ENCODE data around the gene CAB39.

Gene CAB39

DNA sequence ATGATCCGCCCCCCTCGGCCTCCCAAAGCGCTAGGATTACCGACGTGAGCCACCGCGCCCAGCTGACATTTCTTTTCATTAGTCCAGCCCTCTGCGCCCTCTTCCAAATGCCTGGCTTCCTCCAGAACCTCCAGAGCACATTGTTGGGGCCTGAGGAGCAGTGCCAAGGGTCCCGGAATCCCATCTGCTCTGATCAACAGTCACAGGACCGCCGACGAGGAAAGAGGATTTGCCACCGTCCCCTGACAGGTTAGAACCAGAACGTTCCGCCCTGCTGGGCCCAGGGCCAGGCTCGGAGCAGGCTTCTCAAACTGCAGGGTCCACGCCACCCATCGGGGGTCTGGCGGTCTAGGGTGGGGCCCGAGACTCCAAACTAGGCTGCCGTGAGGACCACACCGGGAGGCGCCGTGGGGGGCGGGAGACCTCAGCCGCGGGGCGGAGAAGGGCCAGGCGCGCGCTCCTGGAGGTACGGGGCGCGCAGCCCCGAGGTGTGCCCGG is 115.2 kb downstream of the CAB39 start:
- in situ Hi-C loops (cut with MboI; ENCODE audit: low sequenced_read_pairs, unreplicated experiment), result no loop called here
- no peak for DNase-seq (ENCODE audit: low spot score)
- TF ChIP-seq, protein P1, sequence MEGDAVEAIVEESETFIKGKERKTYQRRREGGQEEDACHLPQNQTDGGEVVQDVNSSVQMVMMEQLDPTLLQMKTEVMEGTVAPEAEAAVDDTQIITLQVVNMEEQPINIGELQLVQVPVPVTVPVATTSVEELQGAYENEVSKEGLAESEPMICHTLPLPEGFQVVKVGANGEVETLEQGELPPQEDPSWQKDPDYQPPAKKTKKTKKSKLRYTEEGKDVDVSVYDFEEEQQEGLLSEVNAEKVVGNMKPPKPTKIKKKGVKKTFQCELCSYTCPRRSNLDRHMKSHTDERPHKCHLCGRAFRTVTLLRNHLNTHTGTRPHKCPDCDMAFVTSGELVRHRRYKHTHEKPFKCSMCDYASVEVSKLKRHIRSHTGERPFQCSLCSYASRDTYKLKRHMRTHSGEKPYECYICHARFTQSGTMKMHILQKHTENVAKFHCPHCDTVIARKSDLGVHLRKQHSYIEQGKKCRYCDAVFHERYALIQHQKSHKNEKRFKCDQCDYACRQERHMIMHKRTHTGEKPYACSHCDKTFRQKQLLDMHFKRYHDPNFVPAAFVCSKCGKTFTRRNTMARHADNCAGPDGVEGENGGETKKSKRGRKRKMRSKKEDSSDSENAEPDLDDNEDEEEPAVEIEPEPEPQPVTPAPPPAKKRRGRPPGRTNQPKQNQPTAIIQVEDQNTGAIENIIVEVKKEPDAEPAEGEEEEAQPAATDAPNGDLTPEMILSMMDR (IDR thresholded peaks at IDR 0.05; ENCODE audit: borderline replicate concordance, control extremely low read depth, extremely low read depth, insufficient read depth, missing control alignments), result no peak

DNA sequence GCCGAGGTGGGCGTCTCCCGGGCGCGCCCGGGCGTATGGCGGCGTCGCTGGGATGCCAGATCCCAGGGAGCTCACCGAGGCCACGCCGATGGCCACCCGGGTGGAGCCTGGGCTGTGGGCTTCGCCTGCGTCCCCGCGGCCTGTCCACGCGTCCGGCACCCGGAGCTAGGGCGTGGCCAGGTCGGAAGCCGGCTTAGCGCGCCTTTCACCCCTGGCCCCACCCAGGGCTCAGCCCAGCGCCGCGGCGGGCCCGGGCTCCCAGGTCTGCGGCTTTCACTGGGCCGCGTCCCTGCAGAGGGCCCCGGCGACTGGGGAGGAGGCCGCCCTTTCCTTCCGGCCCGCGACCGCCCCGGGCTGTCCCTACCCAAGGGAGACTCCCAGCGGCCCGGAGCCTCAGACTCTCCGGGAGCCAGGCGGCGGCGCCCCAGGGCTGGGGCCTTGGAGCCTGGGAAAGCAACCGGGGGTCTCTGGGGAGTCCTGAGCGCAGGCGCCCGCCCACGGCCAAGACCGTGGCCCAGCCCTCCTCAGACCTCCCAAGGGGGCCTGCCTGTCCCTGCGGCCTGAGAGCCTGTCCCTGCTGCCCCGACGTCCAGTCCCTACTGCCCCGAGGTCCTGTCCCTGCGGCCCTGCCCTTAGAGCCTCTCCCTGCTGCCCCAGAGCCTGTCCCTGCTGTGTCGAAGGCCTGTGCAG is 115.8 kb downstream of the CAB39 start:
- TF ChIP-seq, protein P1 (IDR thresholded peaks at IDR 0.05; ENCODE audit: borderline replicate concordance, control extremely low read depth, extremely low read depth, insufficient read depth, missing control alignments), result no peak
- in situ Hi-C loops (cut with MboI; ENCODE audit: low sequenced_read_pairs, unreplicated experiment), result no loop called here
- DNase-seq (ENCODE audit: low spot score), result peak; percentile 82

DNA sequence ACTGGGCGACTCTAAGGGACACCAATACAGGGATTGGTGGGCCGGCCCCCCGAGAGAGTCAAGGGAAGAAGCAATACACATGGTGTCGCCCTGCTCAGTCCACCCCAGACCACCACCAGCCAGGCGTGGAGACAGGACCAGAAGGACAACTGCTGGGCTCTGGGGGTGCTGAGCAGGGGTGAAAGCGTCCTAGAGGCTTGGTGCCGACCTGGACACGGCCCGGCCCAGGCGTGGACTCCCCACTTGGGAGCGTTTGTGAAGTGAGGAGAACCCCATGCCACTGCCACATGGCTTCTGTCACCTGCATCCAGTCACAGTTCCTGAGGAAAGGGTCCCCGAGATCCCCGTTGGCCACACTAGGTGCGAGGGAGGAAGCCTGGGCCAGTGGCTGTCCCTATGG is 116.7 kb downstream of the CAB39 start:
- in situ Hi-C loops (cut with MboI; ENCODE audit: low sequenced_read_pairs, unreplicated experiment), result no loop called here
- DNase-seq (ENCODE audit: low spot score), result no peak
- TF ChIP-seq, protein P1 (IDR thresholded peaks at IDR 0.05; ENCODE audit: borderline replicate concordance, control extremely low read depth, extremely low read depth, insufficient read depth, missing control alignments), result no peak

DNA sequence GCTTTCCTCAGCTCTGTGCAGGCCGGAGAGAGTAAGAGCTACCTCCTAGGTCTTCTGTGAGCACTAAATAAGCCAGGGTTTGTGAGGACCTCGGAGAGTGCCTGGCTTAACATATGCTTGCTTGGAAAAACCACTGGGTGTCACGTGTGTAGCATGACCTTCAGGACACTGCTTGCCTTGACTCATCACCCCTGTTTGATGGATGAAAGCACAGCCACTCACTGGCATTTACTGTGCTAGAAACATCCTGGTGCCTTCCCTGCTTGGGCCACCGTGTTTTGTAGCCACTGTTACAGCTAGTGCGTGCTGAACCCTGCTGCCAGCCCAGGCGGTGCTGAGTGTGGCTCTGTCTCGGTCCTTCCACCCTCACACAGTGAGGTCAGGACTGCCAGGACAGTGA is 117.3 kb downstream of the CAB39 start:
- TF ChIP-seq, protein P1 (IDR thresholded peaks at IDR 0.05; ENCODE audit: borderline replicate concordance, control extremely low read depth, extremely low read depth, insufficient read depth, missing control alignments), result no peak
- in situ Hi-C loops (cut with MboI; ENCODE audit: low sequenced_read_pairs, unreplicated experiment), result no loop called here
- DNase-seq (ENCODE audit: low spot score), result no peak

DNA sequence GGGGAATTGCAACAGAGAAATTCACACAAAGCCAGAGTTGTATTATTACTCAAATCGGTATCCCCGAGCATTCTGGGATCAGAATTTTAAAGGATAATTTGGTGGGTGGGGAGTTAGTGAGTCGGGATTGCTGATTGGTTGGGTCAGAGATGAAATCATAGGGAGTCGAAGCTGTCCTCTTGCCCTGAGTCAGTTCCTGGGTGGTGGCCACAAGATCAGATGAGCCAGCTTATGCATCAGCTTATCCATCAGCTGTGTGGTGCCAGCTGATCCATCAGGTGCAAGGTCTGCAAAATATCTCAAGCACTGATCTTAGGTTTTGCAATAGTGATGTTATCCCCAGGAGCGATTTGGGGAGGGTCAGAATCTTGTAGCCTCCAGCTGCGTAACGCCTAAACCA is 117.8 kb downstream of the CAB39 start:
- no peak for DNase-seq (ENCODE audit: low spot score)
- in situ Hi-C loops (cut with MboI; ENCODE audit: low sequenced_read_pairs, unreplicated experiment), result no loop called here
- TF ChIP-seq, protein P1 (IDR thresholded peaks at IDR 0.05; ENCODE audit: borderline replicate concordance, control extremely low read depth, extremely low read depth, insufficient read depth, missing control alignments), result no peak

DNA sequence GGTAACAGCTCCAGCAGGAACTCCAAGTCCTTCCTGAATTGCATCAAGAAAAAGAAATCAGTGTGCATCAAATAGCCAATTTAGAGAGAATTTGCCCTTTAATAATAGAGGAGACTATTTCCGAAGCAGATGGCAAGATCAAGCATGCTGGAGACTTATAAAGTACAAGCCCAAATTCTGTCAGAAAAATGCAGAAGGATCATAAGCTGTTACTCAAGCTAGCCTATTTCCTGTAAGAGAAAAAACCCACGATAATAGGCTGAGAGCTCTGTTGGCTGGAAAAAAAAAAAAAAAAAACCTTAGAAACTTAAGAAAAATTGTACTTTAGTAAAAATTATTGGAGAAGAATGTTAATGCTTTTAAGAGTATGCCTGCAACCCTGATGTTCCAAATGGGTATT is 127.7 kb downstream of the CAB39 start:
- DNase-seq (ENCODE audit: low spot score), result no peak
- in situ Hi-C loops (cut with MboI; ENCODE audit: low sequenced_read_pairs, unreplicated experiment), result loop anchor here (10.0 kb wide), 1 partner anchor 154 kb away; the partner anchor contains the start of gene SPATA3
- TF ChIP-seq, protein P1 (IDR thresholded peaks at IDR 0.05; ENCODE audit: borderline replicate concordance, control extremely low read depth, extremely low read depth, insufficient read depth, missing control alignments), result no peak
